Upper lobe of right lung (tissue), 1 donor: Measurements from ENCODE around the gene FOXJ3. TPM values are rescaled to one million over a fixed set of nuclear protein-coding genes. Genes with fewer than 3 reads are reported as not detected.

Experiments used
- ATAC-seq: fragments of 200-7000 bp; cut with Tn5 transposase; one replicate; pipeline ENCODE4 v1.9.1; 2020; ENCODE audit warnings: mild to moderate bottlenecking, moderate library complexity
- DNase-seq: peaks from one replicate; pipeline ENCODE4 v3.0.0-alpha.2; 2020
- H3K27ac ChIP-seq: fragments of 200-600 bp; one replicate; pipeline ENCODE4 v1.8.0; 2022
- H3K27me3 ChIP-seq: fragments of 200-600 bp; one replicate; pipeline ENCODE4 v1.8.0; 2022; ENCODE audit warnings: mild to moderate bottlenecking
- H3K36me3 ChIP-seq: fragments of 200-600 bp; one replicate; pipeline ENCODE4 v1.8.0; 2022
- H3K4me1 ChIP-seq: fragments of 200-600 bp; one replicate; pipeline ENCODE4 v1.8.0; 2022
- H3K4me3 ChIP-seq: fragments of 200-600 bp; one replicate; pipeline ENCODE4 v1.8.0; 2022; ENCODE audit warnings: mild to moderate bottlenecking
- H3K9me3 ChIP-seq: fragments of 200-600 bp; one replicate; pipeline ENCODE4 v1.8.0; 2022
- CTCF ChIP-seq: fragments of 200-600 bp; IDR thresholded peaks from one replicate; pipeline ENCODE4 v1.8.0; 2022; ENCODE audit warnings: antibody characterized with exemption
- intact Hi-C: fragments of 100-400 bp; cut with DNase I; formaldehyde crosslinking; loops from one replicate; pipeline ENCODE4 v1.11.0; 2022
- total RNA-seq: library from RNA; stranded (reverse); fragmentation: NEBNext Ultra II Directional; extraction: Animal tissue kit (Norgen Biotek cat#: 25700); gene quantifications from one replicate; pipeline ENCODE4 v1.2.1, GENCODE V29; 2021
- donor health status: DM: no; HTN: yes; CAD: no; lungs with severe emphysema.

Gene FOXJ3
- total RNA-seq, 1 donor from 2014 or later, result 47.0 TPM

DNA sequence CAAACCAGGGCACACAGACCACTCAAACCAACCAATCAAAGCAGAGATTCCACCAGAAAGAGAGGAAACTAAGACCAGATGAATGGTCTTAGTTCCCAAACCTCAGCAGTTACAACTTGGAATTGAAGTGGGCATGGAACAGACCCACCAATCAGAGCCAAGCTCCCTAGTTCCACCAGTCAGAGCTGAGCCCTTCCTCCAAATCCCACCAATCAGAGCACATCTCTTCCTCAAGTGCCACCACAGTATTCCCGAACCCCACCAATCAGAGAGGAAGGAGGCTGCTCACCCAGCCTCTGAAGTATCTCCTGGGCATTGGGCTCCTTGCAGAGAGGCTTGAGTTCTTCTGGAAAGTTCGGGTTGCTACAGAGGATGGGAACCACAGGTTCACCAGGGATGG, 171.9 kb downstream of the FOXJ3 start:
- no peaks in the 10 kb centered on the region for H3K27me3 ChIP-seq
- DNase-seq (no peak), ATAC-seq (no peak)
- no peaks in the 10 kb centered on the region for H3K4me1 ChIP-seq
- H3K4me3 ChIP-seq, result no peak overlapping the region
- H3K9me3 ChIP-seq, result no peaks in the 10 kb centered on the region
- no peak overlapping the region for H3K27ac ChIP-seq
- no peak for TF ChIP-seq CTCF
- intact Hi-C loops, result no loop called here
- no peaks in the 10 kb centered on the region for H3K36me3 ChIP-seq

DNA sequence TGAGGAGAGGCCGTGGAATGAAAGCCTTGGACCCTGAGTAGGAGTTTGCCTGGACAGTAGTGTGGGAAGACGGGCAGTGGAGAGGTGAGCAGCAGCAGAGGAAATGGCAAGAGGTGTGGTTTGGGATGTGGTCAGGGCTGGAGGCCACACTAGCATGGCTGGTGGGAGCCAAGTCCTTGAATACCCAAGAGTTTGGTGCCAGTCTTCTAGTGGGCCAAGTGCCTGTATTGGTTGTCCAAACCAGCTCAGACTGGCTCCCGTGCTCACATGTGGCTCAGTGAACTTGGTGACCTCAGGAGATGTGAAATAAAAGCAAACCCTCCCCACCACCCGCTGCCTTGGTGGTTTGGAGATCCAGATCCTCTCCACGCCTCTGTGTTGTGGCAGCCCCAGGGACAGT, 172.9 kb downstream of the FOXJ3 start:
- Histone ChIP-seq H3K9me3 (no peaks in the 10 kb centered on the region), H3K36me3 (no peaks in the 10 kb centered on the region), H3K4me1 (no peaks in the 10 kb centered on the region), H3K27ac (no peak overlapping the region), H3K27me3 (no peaks in the 10 kb centered on the region), H3K4me3 (no peak overlapping the region)
- DNase-seq (peak; percentile 57), ATAC-seq (no peak)
- TF ChIP-seq CTCF, result no peak
- intact Hi-C loops, result no loop called here

- TF ChIP-seq CTCF, result no peak
Measured at GRCh38 chr1:42158189-42158588, 176.8 kb downstream of the FOXJ3 start.

GRCh38 chr1:42157667-42158066, 177.4 kb downstream of the FOXJ3 start:
- DNase-seq (peak; percentile 45), ATAC-seq (no peak)
- Histone ChIP-seq H3K27me3 (no peaks in the 10 kb centered on the region), H3K4me1 (no peaks in the 10 kb centered on the region), H3K9me3 (no peaks in the 10 kb centered on the region), H3K36me3 (no peaks in the 10 kb centered on the region), H3K4me3 (no peak overlapping the region), H3K27ac (no peak overlapping the region)
- intact Hi-C loops, result no loop called here
- no peak for TF ChIP-seq CTCF

More at GRCh38 chr1:42158189-42158588, 176.8 kb downstream of the FOXJ3 start:
- H3K27ac ChIP-seq, result no peak overlapping the region
- intact Hi-C loops, result no loop called here
- ATAC-seq (no peak), DNase-seq (no peak)
- no peaks in the 10 kb centered on the region for H3K4me1 ChIP-seq
- H3K4me3 ChIP-seq, result no peak overlapping the region
- H3K36me3 ChIP-seq, result no peaks in the 10 kb centered on the region
- H3K9me3 ChIP-seq, result no peaks in the 10 kb centered on the region
- no peaks in the 10 kb centered on the region for H3K27me3 ChIP-seq

DNA sequence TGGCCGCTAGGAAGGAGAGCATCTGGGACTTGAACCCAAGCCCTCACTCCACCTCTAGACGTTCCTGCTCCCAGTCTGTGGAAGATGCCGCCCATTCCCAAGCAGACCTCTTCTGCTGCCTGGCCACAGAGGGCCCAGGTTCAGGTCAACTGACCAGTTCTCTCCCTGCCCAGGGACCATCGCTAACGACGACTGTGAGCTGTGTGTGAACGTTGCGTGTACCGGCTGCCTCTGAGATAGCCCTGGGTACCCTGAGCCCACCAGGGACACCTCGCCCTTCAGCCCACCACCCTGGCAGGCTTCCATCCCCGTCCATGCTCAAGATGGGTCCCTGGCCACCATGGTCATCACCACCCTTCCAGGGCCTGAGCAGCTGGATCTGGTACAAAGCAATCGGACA, 179.7 kb downstream of the FOXJ3 start:
- intact Hi-C loops, result no loop called here
- ATAC-seq (no peak), DNase-seq (peak; percentile 46)
- Histone ChIP-seq H3K9me3 (no peaks in the 10 kb centered on the region), H3K4me1 (no peaks in the 10 kb centered on the region), H3K27ac (no peak overlapping the region), H3K36me3 (no peaks in the 10 kb centered on the region), H3K27me3 (no peaks in the 10 kb centered on the region), H3K4me3 (no peak overlapping the region)
- no peak for TF ChIP-seq CTCF

GRCh38 chr1:42154685-42155084, 180.3 kb downstream of the FOXJ3 start:
- intact Hi-C loops, result no loop called here
- no peaks in the 10 kb centered on the region for H3K4me1 ChIP-seq
- H3K27me3 ChIP-seq, result no peaks in the 10 kb centered on the region
- DNase-seq (peak; percentile 40), ATAC-seq (no peak)
- H3K36me3 ChIP-seq, result no peaks in the 10 kb centered on the region
- no peak overlapping the region for H3K27ac ChIP-seq
- no peaks in the 10 kb centered on the region for H3K9me3 ChIP-seq
- H3K4me3 ChIP-seq, result no peak overlapping the region
- TF ChIP-seq CTCF, result no peak
